CD14-positive monocyte (primary cell): ENCODE measurements around the gene CLEC17A. TPM values are rescaled to one million over a fixed set of nuclear protein-coding genes. Genes with fewer than 3 reads are reported as not detected.
A peak's percentile ranks its signal among the peaks of the same experiment; 100 is the strongest.

Experiments used
- DNase-seq, 3 donors: peaks; one replicate each; pipeline ENCODE4 v3.0.0-alpha.2; 2011 to 2022
- H2AFZ ChIP-seq: 2 replicates; pipeline ENCODE4 v1.6.0; 2012; ENCODE audit warnings: mild to moderate bottlenecking, low read depth, low read length, inconsistent platforms; ENCODE audit not compliant: insufficient read depth, poor library complexity, severe bottlenecking
- H3K27ac ChIP-seq, 2 donors: 1 replicate in 1 of 2; 2 replicates in 1 of 2; pipeline ENCODE4 v1.5.1; 2012 to 2013; ENCODE audit warnings: low read length in 2 of 2, control low read depth in 1 of 2, inconsistent platforms in 1 of 2, low read depth in 1 of 2, mild to moderate bottlenecking in 1 of 2
- H3K27me3 ChIP-seq, 2 donors: one replicate each; pipeline versions ENCODE4 v1.6.0 to v1.6.1; 2011 to 2013; ENCODE audit warnings: low read length in 2 of 2; ENCODE audit not compliant: control insufficient read depth in 2 of 2, insufficient read depth in 2 of 2
- H3K36me3 ChIP-seq, 2 donors: replicated peaks in 1 of 2; 1 replicate in 1 of 2; 2 replicates in 1 of 2; pipeline versions ENCODE4 v1.5.1 to v1.6.1; 2012 to 2013; ENCODE audit warnings: low read length in 2 of 2, control low read depth in 1 of 2, inconsistent platforms in 1 of 2, mild to moderate bottlenecking in 1 of 2; ENCODE audit not compliant: insufficient read depth in 2 of 2, control insufficient read depth in 1 of 2
- H3K4me1 ChIP-seq, 2 donors: 1 replicate in 1 of 2; 2 replicates in 1 of 2; pipeline versions ENCODE4 v1.5.1 to v1.6.1; 2012 to 2013; ENCODE audit warnings: low read length in 2 of 2, control low read depth in 1 of 2, inconsistent platforms in 1 of 2, mild to moderate bottlenecking in 1 of 2, moderate library complexity in 1 of 2; ENCODE audit not compliant: insufficient read depth in 2 of 2, control insufficient read depth in 1 of 2
- H3K4me2 ChIP-seq: replicated peaks from 2 replicates; pipeline ENCODE3; 2012; ENCODE audit warnings: low read length, moderate library complexity, mild to moderate bottlenecking; ENCODE audit not compliant: poor library complexity, severe bottlenecking; ENCODE audit errors: extremely low read depth
- H3K4me3 ChIP-seq, 3 experiments: fragments of 200-600 bp in 1 of 3; sonication (generic) in 1 of 3; replicated peaks in 1 of 3; 1 replicate in 2 of 3; 2 replicates in 1 of 3; pipeline ENCODE4 v1.5.1; 2011 to 2013; ENCODE audit warnings: low read length in 3 of 3, mild to moderate bottlenecking in 3 of 3, control low read depth in 2 of 3, low read depth in 2 of 3, inconsistent platforms in 1 of 3, moderate library complexity in 1 of 3
- H3K79me2 ChIP-seq: 2 replicates; pipeline ENCODE4 v1.6.0; 2012; ENCODE audit warnings: mild to moderate bottlenecking, control low read depth, inconsistent platforms, low read length, moderate library complexity; ENCODE audit not compliant: insufficient read depth
- H3K9ac ChIP-seq: 2 replicates; pipeline ENCODE4 v1.6.0; 2017; ENCODE audit warnings: low read length, mild to moderate bottlenecking; ENCODE audit not compliant: insufficient read depth, poor library complexity, severe bottlenecking
- H3K9me3 ChIP-seq, 2 donors: replicated peaks in 1 of 2; 1 replicate in 1 of 2; 2 replicates in 1 of 2; pipeline versions ENCODE4 v1.5.1 to v1.6.1; 2012 to 2013; ENCODE audit warnings: low read length in 2 of 2, control low read depth in 1 of 2; ENCODE audit not compliant: control insufficient read depth in 1 of 2, insufficient read depth in 1 of 2
- H4K20me1 ChIP-seq: 2 replicates; pipeline ENCODE4 v1.6.0; 2012; ENCODE audit warnings: mild to moderate bottlenecking, low read length, control low read depth, moderate library complexity; ENCODE audit not compliant: insufficient read depth
- H3K27ac Mint-ChIP-seq, 7 donors: one replicate each; pipeline ENCODE4 v1.8.0; 2020; ENCODE audit warnings: mild to moderate bottlenecking in 7 of 7, mixed read lengths in 7 of 7, moderate library complexity in 6 of 7, inconsistent platforms in 2 of 7
- H3K27me3 Mint-ChIP-seq, 3 donors: one replicate each; pipeline ENCODE4 v1.8.0; 2021 to 2022; ENCODE audit warnings: low read depth in 3 of 3, mild to moderate bottlenecking in 3 of 3, mixed read lengths in 3 of 3, moderate library complexity in 3 of 3, inconsistent platforms in 1 of 3
- H3K36me3 Mint-ChIP-seq, 2 donors: one replicate each; pipeline ENCODE4 v1.8.0; 2020; ENCODE audit warnings: mixed read lengths in 2 of 2, inconsistent platforms in 1 of 2, mild to moderate bottlenecking in 1 of 2
- H3K4me1 Mint-ChIP-seq: one replicate; pipeline ENCODE4 v1.8.0; 2020; ENCODE audit warnings: mild to moderate bottlenecking, mixed read lengths
- H3K4me3 Mint-ChIP-seq, 2 donors: one replicate each; pipeline ENCODE4 v1.8.0; 2020; ENCODE audit warnings: mild to moderate bottlenecking in 2 of 2, mixed read lengths in 2 of 2, moderate library complexity in 1 of 2
- H3K9me3 Mint-ChIP-seq, 7 donors: one replicate each; pipeline ENCODE4 v1.8.0; 2020 to 2022; ENCODE audit warnings: mixed read lengths in 7 of 7, mild to moderate bottlenecking in 6 of 7, moderate library complexity in 6 of 7, inconsistent platforms in 2 of 7
- WGBS: methylation state at CpG from one replicate; pipeline ENCODE4 v1.1.5; 2013; ENCODE audit warnings: missing lambda C conversion rate; ENCODE audit not compliant: insufficient coverage; 5-methylcytosine and 5-hydroxymethylcytosine counted together
- intact Hi-C, 2 donors: fragments of 100-400 bp; cut with micrococcal nuclease; formaldehyde crosslinking; loops; one replicate each; pipeline versions ENCODE4 v1.15.0 to v1.15.1; 2023
- polyA plus RNA-seq, 3 donors: library from polyadenylated mRNA; depleted of rRNA in 1 of 3; unstranded in 2 of 3; stranded (reverse) in 1 of 3; fragments of 300-500 nt in 2 of 3; fragments of >200 nt in 1 of 3; fragmentation: Illumina TruSeq in 2 of 3; gene quantifications; 1 replicate in 2 of 3; 2 replicates in 1 of 3; pipeline ENCODE4 v1.2.3, GENCODE V29; 2012 to 2021
- TF ChIP-seq, protein P1 (sequence below): fragments of 200-600 bp; IDR thresholded peaks from one replicate; pipeline ENCODE4 v1.8.0; 2022; ENCODE audit warnings: antibody characterized with exemption, mild to moderate bottlenecking

CLEC17A gene
- polyA plus RNA-seq, 3 donors: 0.62 to 3.4 (median 2.6) TPM

DNA sequence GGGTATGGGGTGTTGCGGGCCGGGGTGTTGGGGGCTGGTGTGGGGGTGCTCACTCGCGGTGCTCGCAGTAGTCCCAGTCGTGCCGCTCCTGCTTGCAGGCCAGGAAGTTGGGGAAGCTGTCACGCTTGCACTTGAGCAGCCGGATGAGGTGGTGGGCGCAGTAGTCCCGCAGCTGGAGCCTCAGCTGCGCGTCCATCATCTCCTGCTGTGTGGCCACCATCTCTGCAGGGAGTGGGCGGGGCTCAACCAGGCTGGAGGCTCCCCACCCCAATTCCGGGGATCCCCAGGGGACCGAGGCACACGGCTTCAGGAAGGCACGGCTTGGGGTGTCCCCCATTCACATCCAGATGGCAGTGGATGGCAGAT lies 16.2 kb upstream of the CLEC17A start:
- H3K9ac ChIP-seq: no peak overlapping the region
- 65% methylated on average over 16 of the region's 18 CpGs for WGBS
- H3K79me2 ChIP-seq: peaks cover 37% of the 10 kb centered on the region
- Mint-ChIP-seq H3K36me3 (peaks cover 23 to 49% of the 10 kb centered on the region in 2 donors), H3K27me3 (no peaks in the 10 kb centered on the region), H3K4me1 (peaks cover 23% of the 10 kb centered on the region), H3K27ac (no peak overlapping the region), H3K4me3 (no peak overlapping the region), H3K9me3 (peaks cover 0 to 3% (median 0%) of the 10 kb centered on the region in 7 donors)
- no peak overlapping the region for H2AFZ ChIP-seq
- intact Hi-C loops: no loop called here
- no peak overlapping the region for H3K27ac ChIP-seq
- H3K27me3 ChIP-seq: no peaks in the 10 kb centered on the region
- no peak overlapping the region for H3K4me2 ChIP-seq
- no peak overlapping the region for H3K4me3 ChIP-seq
- H3K9me3 ChIP-seq: no peaks in the 10 kb centered on the region
- TF ChIP-seq, protein P1, sequence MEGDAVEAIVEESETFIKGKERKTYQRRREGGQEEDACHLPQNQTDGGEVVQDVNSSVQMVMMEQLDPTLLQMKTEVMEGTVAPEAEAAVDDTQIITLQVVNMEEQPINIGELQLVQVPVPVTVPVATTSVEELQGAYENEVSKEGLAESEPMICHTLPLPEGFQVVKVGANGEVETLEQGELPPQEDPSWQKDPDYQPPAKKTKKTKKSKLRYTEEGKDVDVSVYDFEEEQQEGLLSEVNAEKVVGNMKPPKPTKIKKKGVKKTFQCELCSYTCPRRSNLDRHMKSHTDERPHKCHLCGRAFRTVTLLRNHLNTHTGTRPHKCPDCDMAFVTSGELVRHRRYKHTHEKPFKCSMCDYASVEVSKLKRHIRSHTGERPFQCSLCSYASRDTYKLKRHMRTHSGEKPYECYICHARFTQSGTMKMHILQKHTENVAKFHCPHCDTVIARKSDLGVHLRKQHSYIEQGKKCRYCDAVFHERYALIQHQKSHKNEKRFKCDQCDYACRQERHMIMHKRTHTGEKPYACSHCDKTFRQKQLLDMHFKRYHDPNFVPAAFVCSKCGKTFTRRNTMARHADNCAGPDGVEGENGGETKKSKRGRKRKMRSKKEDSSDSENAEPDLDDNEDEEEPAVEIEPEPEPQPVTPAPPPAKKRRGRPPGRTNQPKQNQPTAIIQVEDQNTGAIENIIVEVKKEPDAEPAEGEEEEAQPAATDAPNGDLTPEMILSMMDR: no peak
- H4K20me1 ChIP-seq: peaks cover 39% of the 10 kb centered on the region
- peaks cover 23 to 30% of the 10 kb centered on the region in 2 donors for H3K36me3 ChIP-seq
- DNase-seq: no peak
- H3K4me1 ChIP-seq: peaks cover 11 to 13% of the 10 kb centered on the region in 2 donors

DNA sequence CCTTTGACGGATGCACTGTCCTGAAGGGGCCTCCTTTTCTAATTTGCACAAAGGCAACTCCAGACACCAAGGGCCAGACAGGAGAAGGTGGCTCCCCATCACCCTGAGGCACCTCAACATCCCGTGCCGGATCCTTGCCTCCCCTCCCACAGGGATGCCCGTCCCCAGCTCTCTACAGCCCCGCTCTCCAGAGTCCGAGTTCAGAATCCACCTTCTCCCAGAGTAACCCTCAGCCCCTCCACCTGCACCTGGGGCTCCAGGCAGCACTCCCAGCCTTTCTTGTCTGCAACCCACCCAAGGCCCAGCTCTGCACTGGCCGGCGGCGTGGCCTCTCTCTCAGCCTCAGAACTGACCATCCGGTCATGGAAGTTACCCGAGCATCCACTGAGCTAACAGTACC lies 15.8 kb upstream of the CLEC17A start:
- Histone ChIP-seq H3K4me2 (no peak overlapping the region), H4K20me1 (peaks cover 39% of the 10 kb centered on the region), H3K36me3 (peaks cover 23 to 30% of the 10 kb centered on the region in 2 donors), H3K27ac (no peak overlapping the region), H3K4me3 (no peak overlapping the region), H3K9me3 (no peaks in the 10 kb centered on the region), H3K27me3 (no peaks in the 10 kb centered on the region), H3K9ac (no peak overlapping the region), H3K4me1 (peaks cover 12 to 15% of the 10 kb centered on the region in 2 donors), H3K79me2 (peaks cover 40% of the 10 kb centered on the region), H2AFZ (no peak overlapping the region)
- TF ChIP-seq, protein P1: no peak
- no peak overlapping the region for H3K4me3 Mint-ChIP-seq
- H3K27me3 Mint-ChIP-seq: no peaks in the 10 kb centered on the region
- 93% methylated on average over 11 of the region's 11 CpGs for WGBS
- H3K4me1 Mint-ChIP-seq: peaks cover 24% of the 10 kb centered on the region
- peaks cover 23 to 49% of the 10 kb centered on the region in 2 donors for H3K36me3 Mint-ChIP-seq
- intact Hi-C loops: no loop called here
- peaks cover 0 to 3% (median 0%) of the 10 kb centered on the region in 7 donors for H3K9me3 Mint-ChIP-seq
- H3K27ac Mint-ChIP-seq: peak overlapping the region in 2 of 7 donors; percentile 9 to 68
- DNase-seq: no peak
